HG02588 (cell line): Measurements from ENCODE around the gene COX17.
A peak's percentile ranks its signal among the peaks of the same experiment; 100 is the strongest.
"Not testable (repeated sequence)": the region's sequence is repeated elsewhere in the genome, so short reads cannot be mapped to it uniquely, and the experiment has no call there.

Source experiments
- ATAC-seq: cut with Tn5 transposase; IDR thresholded peaks from one replicate; pipeline ENCODE4 v1.9.1; 2021; ENCODE audit warnings: mild to moderate bottlenecking, moderate library complexity; ENCODE audit not compliant: unreplicated experiment

Gene COX17, protein sequence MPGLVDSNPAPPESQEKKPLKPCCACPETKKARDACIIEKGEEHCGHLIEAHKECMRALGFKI

DNA sequence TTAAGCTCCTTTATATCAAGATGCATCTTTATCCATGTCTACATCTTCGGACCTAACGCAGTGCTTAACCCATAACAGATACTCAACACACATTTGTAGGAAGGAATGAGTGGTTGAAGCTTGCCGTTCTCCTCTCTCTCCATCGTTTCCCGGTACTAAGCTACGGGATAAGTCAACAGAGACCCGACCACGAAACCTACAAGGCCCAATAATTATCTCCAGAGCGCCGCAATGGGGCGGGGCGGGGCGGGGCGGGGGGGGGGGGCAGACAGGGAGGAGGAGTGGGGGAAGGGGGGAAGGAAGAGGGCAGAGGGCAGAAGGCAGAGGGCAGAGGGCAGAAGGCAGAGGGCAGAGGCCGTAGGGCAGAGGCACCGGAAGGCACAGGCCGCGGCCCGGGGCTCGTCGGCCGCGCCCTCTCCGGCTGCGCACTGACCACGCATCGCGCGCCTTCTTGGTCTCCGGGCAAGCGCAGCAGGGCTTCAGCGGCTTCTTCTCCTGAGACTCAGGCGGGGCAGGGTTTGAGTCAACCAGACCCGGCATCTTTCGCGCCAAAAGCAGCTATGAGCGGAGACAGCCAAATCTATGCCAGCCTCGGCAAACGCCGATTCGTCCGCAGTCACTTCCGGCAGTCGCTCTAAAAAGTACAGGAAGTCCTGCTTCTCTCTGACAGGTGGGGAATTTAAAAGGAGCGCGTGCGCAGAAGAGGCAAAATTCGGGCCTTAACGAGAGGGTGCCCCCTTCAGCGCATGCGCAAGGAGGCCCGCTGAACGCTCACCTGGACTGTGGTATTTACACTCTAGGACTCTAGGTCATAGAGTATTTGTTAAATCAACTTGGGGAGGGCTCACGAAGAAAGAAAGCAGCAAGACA is at the start of gene COX17:
COX17 (minus strand) TSS at position 636 of the 870 bp plus-strand sequence; CDS start at position 540, 96 bp downstream.
- ATAC-seq, result peak; percentile 88

DNA sequence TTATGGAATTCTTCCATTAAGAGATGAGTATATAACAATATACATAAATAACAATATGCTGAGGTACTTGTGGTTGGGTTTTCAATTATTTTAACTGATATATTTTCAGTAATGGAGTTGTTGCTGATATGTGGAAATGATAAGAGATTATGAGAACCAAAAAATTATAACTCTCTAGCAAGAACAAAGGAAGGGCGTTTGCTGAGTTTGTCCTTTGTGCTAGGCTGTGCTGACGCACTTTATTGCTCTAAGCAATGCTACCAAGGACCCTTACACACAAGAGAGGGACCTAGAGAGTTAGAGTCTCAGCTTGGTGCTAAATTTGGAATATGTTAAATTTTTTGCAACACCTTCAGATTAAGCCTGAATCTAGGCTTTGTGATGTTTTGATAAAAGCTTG is 49.7 kb upstream of the COX17 start:
- no peak for ATAC-seq

DNA sequence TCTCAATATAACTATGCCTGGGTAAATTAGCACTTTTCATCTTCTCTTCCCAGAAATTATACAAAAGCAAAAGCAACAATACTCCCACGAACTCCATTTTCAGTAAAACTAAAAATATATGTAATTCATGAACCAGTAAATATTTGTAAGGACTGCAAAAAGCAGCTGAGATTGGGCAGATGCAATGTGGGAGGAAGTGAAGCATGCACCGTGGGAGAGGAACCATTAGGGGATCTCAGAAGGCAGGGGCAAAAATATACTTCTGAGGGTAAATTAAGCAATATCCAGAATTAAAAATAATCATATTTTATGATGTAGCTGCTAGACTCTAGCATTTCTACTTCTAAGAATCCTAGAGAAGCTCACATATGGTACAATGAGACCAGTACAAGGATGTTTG is 45.8 kb upstream of the COX17 start:
- no peak for ATAC-seq

DNA sequence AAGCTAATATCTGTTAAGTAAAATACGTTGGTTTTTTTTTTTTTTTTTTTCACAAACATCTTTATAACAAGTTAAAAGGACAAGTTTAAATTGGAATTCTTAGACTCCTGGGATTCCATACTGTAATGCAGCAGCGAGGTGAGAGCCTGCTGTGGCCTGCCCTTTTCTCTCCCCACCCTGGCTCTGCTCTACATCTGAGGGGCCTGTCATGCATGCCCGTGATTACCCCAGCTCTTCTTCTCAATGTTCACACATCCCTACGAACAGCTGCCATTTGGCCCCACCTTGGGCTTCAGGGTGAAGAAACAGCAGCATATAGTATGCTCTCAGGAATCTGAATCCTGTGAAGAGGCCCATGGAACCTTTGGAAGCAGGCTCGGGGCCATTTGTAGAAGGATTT is 40.3 kb upstream of the COX17 start:
- ATAC-seq, result no peak

DNA sequence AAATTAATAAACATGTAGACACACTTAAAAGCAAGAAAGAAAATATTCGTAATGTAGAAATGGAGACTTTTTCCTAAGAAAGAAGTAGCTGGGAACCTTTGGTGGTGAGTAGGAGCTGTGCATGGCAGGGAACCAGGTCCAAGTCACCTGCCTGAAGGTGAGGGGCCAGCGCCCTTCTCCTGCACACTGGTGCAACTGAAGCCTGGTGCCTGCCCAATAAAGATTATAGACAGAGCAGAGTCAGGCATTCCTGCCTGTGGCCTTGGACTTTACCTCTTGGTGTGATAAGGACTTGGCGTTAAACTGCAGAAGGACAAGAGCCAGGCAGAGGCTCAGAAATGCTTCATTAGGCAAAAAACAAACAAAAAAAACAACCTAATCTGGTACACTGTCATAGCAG is 39.8 kb upstream of the COX17 start:
- ATAC-seq, result no peak

DNA sequence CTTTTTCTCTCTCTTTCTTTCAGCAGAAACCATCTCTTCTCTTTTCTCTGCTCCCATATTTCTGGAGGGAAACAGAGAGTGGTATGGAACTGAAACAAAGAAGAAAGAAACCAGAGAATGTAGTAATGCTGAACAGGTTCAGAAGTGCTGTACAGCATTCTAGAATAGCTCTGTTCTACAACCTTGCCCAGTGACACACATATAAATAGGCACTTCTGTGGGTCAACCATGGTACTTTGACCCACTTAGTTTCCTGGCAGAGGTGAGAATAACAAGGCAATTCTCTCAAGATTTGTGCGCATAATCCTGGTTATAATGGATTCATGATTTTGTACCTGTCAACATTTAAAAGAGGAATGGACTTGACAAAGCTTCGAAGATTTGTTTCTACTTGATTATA is 37.9 kb upstream of the COX17 start:
- no peak for ATAC-seq

DNA sequence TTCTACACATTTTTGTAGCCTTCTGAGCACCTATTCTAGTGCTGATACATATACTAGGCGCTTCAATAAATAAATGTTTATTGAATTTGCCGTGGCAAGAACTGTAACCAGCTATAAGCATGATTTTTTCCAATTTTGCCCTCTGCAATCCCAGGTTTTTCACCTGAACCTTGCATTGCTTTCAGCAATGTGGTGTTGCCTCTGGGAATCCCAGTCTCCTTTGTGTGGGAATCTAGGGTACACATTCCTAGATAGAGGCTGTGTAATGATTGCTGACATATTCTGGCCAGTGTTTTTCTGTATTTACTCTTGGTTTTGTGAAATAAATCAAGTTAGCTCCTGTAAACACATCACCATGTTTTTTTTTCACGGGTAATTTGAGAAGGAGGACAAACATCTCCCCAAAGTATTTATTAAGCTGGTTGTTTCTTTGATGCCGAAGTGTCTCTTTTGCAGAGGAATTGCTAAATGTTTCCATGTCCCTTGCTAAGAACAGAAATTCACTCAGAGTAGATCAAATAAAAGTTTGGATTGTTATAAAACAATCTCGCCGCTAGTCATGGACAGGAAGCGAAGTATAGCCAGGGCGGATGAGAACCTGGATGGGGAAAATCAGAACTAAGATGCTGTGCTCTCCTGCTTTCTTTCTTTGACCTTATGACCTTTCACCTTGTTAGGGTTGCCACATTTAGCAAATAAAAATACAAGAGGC is 26.8 kb upstream of the COX17 start:
- no peak for ATAC-seq

DNA sequence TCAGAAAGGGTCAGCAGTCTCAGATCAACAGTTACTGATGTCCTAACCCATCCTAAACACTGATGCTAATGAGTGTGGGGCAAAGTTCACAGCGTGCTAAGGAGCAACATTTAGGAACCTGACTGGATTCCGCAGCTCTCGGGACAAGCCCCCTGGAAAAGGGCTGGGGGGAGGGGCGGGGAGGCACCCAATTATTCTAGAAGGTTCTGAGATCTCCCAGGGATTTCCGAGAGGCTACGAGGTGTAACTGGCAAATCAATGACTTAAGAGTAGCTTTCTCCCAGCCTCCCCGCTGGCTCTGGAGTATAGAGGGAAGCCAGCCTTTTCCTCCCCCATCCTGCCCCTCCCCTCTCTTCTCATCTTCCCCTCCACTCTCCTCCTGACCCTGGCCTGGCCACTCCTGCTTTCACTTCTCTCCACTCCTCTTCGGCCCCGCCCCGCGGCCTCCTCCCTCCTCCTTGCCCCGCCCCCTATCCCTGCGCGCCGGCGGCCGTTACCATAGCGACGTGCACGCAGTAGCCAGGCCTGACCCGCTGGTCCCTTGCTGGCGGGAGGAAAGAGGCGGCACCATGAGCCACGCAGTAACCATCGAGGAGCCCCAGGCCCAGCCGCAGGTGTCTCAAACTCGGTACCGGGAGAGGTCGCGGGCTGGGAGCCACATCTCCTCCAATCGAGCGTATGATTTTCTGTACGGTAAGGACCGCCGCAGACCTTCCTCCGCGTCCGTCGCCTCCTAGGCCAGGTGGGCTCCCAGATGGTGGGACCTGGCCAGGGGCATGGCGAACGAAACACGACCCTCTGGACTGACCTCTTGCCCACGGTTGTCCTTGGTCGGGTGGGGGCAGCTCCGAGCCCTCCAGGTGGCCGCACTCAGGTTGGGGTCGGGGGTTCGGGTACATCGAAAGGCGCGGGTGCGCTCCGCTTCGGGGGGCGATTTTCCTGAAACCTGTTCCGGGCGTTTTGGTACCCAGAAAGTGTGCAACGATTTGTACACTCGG is 25.6 kb upstream of the COX17 start, which contains the start of gene CFAP91:
CFAP91 (plus strand) TSS at position 493 of the 998 bp plus-strand sequence; CDS start at position 570, 77 bp downstream.
- peak; percentile 90 for ATAC-seq

DNA sequence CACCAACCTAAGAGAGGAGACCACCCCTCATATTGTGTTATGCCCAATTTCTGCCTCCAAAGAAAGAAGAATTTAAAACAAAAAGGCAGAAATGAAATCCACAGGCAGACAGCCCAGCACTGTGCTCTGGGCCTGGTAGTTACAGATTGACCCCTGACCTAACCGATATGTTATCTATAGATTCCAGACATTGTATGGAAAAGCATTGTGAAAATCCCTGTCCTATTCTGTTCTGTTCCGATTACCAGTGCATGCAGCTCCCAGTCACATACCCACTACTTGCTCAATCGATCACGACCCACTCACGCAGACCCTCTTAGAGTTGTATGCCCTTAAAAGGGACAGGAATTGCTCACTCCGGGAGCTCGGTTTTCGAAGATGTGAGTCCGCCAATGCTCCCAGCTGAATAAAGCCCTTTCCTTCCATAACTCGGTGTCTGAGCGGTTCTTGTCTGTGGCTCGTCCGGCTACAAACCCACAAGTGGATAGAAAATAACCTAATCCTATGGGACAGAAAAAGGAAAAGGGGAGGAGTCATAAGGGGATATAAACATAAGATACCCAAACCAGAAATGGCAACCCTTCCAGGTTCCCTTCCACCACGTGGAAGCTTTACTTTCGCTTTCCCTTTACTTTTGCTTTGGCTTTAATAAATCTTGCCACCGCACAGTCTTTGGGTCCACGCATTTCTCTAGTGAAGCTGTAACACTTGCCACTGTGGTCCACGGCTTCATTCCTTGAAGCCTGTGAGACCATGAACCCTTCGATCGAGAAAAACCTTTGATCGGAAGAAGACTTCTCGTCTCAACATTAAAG is 23.9 kb upstream of the COX17 start:
- ATAC-seq, result peak; percentile 8

DNA sequence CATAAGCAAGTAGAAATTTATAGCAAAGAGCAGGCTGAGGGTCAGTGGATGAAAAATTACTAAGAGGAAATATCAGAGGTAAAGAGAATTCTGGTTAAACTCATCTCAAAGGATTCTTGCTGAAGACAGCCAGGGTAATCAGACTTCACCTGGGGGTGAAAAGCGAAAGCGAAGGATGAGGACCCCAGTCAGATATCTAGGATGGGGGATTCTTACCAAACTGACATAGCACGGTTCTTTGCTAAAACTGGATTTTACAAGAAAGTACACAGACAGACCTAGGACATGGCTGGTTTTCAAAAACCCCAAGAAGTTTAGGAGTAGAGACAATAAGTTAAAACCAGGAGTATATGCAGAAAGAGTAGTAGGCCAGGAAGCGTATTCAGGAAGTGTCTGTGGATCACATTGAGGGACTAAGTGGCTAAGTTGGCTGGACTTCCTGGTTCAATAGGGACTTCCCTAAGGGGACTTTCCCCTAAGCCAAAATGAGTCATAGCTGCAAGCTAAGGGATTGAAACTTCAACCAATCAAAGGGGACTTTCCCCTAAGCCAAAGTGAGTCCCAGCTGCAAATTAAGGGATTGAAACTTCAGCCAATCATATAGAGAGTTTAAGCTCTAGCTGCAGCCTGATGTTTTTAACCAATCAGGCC is 23.2 kb upstream of the COX17 start:
- peak; percentile 30 for ATAC-seq

DNA sequence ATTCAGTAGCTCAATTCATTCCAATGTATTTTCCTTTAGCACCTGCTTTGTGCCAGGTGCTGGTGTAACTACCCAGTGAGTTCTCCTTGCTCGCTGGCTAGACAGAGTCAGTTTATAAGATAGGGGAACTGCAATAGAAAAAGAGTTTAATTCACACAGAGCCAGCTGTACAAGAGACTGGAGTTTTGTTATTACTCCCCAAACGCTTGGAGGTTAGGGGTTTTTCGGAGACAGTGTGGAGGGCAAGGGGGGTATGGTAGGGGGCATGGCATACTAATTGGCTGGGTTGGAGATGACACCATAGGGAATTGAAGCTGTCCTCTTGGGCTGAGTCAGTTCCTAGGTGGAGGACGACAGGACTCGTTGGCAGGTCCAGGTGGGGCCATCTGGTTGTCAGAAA is 20.2 kb upstream of the COX17 start:
- peak; percentile 58 for ATAC-seq

DNA sequence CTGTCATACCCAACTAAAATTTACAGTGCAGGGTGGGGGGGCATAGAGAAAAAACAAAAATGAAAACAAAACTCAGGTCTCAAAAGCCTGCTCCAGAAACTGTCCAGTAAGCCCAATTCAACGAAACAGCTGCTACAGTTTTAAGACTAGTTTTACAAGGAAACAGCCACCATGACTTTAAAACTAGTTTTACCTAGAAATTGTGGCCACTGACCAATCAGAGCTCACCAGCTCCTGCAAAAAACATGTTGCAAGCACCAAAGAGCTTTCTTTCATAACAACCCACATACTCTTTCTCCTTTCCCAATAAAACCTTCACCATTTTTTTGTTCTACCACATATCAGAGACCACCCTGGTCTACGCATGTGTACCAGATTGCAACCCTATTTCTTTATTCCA is 18.3 kb upstream of the COX17 start:
- no peak for ATAC-seq

DNA sequence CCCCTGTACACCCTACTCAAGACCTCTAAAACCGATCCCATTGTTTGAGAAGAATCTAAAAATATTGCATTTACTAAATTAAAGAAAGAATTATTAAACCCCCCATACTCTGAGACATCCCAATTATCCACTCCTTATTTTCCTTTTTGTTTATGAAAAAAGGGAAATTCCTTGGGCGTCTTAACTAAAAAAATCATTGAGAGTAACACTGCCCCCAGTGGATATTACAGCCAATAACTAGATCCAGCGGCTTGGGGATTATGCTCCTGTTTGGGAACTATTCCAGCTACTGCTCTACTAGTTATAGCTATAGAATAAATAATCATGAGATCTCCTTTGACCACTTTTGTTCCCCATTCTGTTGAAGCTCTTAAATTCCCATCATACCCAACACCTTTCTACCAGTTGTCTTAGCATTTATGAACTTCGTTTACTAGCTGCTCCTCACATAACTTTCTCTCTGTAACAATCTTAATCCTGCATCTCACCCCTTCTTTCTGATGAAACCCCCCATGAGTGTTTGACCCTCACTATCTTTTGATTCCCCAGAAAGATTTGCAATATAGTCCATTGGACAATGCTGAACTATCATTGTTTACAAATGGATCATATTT is 12.9 kb upstream of the COX17 start:
- ATAC-seq, result no peak

DNA sequence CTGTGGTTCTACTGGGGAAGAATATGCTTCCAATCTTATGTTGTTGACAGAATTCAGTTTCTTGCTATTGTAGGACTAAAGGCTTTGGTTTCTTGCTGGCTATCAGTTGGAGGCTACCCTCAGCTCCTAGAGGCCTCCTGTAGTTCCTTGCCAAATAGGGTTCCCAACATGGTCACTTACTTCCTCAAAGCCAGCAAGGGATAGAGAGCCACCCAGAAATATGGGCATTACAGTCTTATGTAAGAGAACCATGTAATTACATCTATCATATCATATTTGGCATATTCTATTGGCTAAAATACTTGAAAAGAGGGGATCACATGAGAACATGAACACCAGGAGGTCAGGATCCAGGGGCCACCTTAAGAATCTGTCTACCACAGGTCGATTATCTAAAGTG is 6.2 kb upstream of the COX17 start:
- ATAC-seq, result no peak

DNA sequence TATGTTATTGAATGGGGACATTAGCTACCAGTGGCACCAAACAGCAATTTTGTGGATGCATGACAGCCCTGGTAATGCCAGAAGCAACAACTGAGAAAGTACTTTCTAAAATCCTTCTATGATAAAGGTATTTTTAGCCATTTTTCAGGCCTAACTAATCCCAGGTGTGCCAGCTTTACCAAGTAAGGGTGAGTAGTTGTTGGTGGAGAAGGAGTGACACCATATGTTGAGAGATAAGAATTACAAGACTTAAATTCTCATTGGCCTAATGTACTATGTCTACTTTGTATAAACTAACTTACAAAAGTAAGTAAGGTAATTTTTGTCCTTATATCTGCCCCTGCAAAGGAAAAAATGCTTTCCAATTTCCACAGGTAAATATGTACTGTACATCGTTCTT is 4.1 kb upstream of the COX17 start:
- ATAC-seq, result no peak

DNA sequence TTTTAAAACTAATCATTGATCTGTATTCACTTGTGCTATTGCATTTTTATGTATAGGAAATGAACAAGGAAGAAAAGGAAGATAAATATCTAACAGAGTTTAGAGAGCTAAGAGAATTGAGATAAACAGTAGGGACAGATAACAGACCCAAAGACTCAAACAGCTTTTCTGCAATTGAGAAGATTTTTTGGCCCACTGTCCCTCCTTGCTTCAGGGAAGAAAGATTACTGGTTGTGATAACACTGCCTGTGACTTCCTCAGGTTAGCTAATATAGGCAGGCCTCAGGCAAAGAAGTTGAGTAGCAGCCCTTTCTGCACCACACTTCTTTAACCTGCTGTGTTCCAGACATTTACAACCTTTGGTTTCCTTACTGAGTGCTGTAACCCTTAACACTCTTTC is 2.7 kb upstream of the COX17 start:
- no peak for ATAC-seq

DNA sequence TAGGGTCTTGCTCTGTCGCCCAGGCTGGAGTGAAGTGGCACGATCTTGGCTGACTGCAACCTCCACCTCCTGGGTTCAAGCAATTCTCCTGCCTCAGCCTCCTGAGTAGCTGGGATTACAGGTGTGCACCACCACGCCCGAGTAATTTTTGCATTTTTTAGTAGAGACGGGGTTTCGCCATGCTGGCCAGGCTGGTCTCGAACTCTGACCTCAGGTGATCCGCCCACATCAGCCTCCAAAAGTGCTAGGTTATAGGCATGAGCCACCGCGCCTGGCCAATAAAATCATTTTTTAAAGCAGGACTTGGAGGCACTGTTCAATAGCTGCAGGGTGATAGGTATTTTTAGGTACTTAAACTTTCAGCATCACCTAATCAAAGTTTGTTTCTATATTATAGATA is 1.0 kb upstream of the COX17 start:
- ATAC-seq, result not testable (repeated sequence)

DNA sequence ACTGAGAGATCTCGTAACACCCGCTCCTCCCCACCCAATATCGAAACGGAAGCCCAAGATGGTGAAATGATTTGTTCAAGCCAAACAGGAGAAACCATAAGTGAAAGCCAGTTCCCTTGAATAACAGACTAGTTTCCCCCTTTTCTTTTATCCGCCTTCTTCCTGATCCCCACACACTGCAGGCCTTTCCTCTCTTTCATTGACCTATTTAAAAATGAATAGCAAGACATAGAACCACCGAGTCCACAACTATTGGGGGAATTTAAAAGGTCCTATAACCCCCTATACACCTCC is 382 bp upstream of the COX17 start:
- ATAC-seq, result no peak

DNA sequence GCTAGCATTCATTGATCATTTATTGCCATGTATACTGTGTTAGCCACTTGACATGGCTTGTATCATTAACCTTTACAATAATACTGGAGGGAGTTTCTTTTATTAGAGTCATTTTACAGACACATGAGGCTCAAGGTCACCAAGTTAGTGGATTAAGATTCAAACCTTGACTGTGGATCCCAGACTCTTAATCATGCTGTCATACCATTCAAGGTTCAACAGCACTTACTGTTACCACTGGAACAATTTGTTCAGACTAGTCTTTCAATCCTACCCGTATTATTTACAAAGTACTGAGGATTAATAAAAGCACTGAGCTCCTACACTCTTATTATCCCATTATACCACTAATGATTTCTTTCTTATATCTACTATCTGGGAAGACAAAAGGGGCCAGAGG is 1.2 kb downstream of the COX17 start:
- no peak for ATAC-seq
